ENCODE data around the gene FBXO46.

GRCh38 chr19:45757695-45758094 is 27.0 kb upstream of the FBXO46 start:
- TF ChIP-seq CTCF (conservative IDR thresholded peaks at IDR 0.05; ENCODE audit: low read depth, low read length) (no peak), EZH2 (IDR thresholded peaks at IDR 0.05; ENCODE audit: borderline replicate concordance, low read depth, low read length, poor library complexity, severe bottlenecking) (no peak)

All from A673 (cell line).